GM19043 (cell line): Measurements from ENCODE around the gene PHF21B.

Experiments used
- ATAC-seq: cut with Tn5 transposase; IDR thresholded peaks from one replicate; pipeline ENCODE4 v1.9.1; 2021; ENCODE audit warnings: low read depth; ENCODE audit not compliant: unreplicated experiment

The PHF21B gene

DNA sequence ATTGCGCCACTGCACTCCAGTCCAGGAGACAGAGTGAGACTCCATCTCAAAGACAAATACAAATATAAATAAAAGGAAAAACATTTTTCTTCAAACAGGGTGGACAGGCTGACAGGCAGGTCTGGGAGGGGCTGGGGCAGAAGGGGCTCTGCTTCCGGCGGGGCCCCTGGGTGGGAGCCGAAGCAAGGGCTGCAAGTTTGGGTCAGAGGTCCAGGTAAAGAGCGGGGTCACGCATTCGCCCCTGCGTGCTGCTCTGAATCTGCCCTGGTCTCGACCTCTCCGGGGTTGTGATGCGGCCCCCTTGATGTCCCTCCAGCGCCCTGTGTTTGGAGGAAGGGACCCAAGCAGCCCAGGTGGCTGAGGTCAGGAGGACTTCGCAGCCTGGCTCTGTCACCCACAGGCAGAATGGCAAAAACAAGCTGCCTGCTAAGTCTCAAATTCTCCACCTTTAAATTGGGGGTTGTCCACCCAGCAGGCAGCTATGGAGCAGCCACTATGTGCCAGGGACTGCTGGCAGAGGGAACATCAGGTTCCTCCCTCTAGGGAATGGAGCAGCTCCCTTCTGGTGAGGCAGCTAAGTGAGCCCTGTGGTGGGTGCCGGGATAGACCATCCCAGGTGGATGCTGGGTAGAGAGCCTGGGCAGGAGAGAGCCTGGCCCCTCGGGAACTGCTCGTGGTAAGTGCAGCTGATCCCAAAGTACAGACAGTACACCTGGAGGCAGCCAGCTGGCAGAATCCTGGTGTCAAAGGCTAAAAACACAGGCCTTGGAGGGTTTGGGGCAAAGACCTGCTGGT, 10.3 kb upstream of the PHF21B start:
- no peak for ATAC-seq

DNA sequence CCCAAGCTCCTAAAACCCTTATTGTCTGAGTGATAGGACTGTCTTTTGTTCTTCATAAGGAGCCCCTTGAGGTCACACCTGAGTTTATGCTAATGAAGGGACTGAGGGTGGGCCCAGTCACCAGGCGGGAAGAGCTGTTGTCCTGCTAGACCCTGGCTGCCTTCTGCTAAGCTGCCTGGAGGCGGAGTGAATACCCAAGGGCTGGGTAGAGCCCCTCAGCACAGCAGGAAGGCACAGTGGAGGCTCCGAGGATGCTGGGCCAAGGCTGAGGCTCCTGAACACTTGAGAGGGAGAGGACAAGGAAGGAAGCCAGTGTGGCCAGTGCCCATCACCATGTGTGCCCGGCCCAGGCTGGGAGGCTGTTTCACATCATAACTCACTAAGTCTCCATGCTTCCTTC, 4.8 kb upstream of the PHF21B start:
- no peak for ATAC-seq

DNA sequence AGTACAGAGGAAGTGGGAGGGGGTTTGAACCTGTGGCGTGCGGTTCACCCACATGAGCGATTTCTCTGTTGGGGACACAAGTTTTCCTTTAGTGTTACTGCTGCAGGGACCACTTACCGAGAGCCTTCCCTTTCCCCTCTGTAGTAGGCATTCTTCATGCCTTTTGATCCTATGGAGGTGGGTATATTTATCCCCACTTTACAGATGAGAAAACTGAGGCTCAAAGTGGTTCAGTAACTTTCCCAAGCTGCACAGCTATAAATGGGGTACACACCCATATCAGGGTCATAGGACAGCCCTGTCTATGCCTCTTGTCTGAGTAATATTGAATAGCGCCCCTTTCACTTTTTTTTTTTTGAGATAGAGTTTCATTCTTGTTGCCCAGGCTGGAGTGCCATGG, 3.3 kb upstream of the PHF21B start:
- no peak for ATAC-seq

DNA sequence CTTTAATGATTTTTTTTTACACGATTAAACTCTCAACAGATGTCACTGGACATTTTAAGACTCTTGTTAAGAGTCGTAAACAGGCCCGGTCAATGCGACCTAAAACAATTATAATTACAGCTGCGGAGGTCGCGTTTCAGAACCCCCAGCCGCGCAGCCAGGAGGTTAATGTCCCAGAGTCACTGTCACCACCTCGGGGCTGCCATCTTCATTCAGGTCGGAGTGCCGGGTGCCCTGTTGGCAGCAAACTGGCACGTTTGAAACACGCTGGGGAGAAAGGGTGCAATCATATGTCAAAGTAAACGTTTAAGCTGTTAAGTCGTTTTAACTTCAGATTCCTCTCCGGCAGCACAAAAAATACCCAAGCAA, 711 bp upstream of the PHF21B start:
- no peak for ATAC-seq

DNA sequence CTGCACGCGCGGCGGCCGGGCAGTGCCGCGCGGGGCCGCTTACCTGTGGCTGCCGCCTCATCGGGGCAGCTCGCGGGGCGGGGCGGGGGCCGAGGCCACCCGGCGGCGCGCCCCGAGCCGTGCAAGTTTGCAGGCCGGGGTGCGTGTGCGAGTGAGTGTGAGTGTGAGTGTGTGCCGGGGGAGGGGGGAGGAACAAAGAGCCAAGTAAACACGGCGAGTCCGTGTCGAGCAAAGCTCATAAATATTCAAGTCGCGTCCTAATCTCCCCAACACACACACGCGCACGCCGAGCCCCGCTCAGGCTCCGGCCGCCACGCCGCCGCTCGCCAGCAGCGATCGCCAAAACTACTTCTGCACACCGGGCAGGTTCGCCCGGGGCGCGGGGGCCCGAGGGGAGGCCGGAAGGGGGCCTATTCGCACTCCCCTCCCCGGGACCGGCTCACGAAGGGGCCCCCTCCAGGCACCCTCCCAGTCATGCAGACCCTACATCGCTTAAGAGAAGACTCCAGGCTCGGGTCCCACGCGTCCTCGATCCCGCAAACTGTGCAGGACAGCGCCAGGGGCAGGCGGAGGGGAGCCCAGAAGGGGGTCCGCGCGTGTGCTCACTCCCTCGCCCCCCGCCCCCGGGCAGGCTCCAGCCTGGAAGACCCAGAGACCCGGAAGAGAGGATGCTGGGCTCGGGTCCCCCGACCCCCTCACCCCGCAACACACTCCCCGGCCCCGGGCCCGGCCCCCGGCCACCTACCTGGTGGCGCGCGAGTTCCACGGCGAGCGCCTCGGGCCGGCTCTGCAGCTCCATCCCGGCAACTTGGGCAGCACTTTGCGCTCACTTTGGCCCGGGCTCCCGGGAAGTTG, 827 bp downstream of the PHF21B start:
- ATAC-seq, result no peak

DNA sequence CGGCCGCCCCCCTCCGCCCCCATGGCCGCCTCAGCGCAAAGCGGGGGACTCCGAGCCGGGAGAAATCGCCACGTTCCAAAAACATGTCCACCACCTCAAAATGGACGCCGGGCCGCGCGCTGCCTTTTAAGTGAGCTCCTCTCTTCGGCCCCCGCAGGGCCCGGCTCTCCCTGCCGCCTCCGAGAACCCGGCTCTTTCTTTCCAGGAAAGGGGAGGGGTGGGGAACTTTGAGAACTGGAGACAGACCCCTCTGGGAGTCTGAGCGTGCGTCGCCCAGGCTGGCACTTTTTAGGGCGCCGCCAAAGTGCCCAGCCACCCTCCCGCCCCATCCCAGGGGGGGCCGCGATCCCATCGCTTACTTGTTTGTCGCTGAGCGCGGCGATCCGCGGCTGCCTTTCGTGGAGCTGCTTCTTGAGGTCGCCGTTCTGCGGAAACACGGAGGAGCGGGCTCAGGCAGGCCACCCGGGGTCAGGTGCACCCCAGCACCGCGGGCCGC, 1.6 kb downstream of the PHF21B start:
- ATAC-seq, result no peak

DNA sequence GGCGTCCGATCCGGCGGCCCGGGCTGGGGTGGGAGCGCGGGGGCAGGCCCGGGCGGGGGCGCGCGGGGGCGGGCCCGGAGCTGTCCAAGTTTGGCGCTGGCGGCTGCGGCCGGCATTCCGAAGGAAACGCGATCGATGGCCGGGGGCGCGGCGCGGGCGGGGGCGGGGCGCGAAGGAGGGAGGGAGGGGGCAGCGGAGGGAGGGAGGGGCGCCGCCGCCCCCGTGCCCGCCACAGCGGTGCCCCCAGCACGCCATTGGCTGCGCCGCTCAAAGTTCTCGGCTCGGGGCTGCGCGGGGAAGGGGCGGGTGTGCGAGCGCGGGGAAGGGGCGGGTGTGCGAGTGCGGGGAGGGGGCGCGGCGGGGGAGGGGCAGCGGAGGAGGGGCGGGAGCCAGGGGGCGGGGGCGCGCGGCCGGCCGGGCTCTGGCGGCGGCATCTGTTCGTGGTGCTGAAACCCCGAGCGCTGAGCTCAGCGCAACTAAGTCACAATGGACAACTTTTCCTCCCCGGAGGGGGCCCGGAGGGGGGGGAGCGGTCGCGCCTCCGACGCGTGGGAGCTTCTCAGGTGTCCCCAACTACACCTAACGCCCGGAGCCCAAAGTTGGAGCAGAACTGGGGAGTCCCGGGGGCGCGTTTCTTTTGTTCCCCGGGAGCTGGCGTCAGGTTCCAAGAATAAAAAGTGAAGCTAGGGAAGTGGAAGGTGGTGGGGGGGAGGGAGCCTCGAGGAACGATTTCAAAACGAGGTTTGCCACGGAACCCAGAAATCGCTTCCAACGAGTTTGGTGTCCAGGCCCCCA, 2.2 kb downstream of the PHF21B start:
- ATAC-seq, result no peak

DNA sequence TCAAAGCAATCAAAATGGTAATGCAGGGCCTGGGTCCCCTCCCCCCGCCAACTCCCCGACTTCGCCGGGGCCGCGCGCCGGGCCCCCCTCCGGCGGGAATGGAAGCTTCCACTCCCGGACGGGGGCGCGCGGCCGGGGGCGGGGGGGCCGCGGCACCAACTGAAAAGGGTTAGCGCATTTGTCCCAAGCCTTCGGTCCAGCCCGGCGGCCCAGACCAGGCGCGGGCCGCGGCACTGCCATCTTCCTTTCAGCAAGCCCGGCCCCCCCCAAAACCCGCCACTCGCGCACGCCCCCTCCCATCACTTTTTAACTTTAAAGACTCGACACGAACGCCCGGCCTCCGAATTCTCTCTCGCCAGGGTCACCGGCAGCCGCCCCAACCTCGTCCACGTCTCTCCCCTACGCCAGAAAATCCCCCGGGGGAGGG, 2.8 kb downstream of the PHF21B start:
- ATAC-seq, result no peak

DNA sequence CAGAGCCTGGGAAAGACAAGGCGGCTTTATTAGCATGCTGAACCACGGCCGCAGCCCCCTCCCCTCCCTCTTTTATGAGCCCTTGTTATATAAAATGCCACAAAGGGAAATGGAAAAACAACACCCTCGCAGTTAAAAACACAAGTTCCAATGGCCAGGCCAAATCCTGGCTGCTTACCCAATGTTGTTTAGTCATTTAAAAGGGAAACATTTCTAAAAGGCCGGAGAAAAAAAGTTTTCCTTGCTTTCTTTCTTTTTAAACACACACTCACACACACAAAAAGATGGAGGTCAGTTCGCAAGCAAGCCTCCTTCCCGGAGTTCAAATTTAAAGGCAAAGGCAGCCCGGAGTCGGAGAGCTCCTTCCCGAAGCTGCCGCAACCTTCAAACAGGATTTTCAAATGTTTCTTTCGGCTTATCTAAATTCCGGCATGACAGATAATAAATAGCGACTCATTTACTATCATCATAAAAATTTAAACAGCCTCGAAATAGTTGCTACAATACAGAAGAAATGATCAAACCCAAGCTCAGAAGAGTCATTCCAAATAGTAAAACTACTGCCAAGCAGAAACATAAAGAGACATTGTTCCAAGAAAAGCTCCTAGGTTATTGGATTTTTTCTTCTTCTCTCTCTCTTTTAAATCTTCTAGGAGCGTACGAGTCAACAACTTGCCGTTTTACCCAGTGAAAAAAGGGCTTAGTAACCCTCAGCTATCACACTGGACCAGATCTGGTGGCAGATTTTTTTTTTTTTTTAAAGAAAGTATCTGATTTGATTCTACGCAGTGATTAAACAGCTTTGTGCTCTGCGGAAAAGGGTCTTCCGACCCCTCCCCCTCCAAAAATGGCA, 3.5 kb downstream of the PHF21B start:
- ATAC-seq, result no peak

DNA sequence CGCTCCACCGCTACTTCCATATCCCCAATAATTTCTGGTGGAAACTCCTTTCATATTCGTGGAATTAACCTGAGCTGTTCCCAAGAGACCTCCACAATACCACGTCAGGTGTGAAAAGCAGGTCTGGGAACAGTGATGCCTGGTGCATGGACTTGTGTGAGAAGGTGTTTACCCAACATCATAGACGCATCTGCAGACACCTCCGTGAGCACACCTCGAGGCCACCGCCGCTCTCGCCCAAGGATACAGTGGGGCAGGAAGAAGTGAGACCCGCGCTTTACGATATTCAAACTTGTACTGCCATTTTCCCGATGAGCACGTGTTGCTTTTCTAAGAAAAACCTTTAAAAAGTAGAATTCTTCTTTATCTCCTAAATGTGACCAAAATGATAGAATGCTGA, 8.2 kb downstream of the PHF21B start:
- ATAC-seq, result no peak

DNA sequence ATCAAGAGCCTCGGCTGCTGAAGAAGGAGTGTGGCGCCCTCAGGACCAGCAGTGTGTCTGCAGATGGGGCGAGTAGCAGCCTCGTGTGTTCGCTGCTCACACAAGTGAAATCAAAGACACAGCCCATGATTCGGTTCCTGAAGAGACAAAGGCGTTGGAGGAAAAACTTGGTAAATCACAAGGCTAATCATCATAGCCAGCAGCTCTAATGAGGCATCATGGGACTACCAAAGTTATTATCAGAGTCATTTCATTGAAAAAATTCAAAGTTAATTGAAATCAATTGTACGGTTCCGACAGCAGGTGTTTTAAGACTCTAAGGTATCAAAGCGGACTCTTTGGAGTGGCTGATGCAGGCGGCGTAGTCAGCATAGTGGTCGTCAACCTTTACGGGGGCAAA, 9.5 kb downstream of the PHF21B start:
- no peak for ATAC-seq

DNA sequence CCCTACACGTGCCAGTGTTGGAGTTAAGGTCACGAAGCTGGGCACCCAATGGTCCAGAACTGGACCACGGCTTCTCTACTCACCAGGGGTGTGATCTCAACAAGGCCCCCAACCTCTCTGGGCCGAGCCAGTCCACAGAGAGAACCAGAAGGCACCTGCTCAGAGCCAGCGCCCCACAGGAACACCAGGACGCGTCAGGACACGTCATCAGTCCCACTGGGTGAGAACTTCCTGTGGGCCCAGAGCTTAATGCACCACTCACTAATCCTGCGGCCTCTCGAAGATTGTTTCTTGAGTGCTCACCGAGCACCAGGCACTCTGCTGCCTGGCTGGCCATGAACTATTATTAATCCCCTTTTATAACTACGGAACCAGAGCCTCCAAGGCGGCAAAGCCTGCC, 10.1 kb downstream of the PHF21B start:
- no peak for ATAC-seq

DNA sequence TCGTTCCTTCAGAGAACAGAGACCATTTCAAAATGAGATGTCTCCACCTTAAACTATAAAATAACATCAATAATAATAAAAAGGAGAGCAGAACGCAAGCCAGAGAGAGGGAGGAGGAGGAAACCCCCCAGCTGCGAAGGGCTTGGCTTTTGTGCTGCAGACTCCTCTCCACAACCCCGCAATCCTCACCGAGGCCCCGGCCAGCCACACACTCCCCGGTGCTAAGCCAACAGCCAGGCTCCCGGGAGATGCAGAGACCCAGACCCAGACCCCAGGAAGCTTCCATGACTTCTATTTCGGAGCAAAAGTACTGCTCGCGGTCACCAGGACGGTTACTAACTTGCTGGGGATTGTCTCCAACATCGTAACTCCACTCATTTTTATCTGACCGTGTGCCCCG, 10.6 kb downstream of the PHF21B start:
- ATAC-seq, result no peak

DNA sequence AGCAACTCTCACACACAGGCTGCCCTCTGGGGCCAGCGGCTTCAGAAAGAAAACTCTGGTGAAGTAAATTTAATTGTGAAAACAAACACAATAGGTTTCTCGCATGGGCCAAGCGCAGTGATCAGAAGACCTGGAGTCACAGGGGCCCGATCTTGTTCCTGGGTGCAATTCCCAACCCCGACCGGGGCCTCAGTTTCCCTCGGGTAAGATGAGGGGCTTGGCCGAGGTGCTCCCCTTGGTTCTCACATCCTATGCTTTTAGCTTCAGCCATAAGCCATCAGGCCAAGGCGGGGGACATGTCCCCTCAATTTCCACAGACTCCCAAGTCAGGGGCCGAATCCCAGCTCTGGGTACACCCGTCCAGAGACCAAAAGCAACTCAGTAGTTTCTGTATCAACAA, 11.5 kb downstream of the PHF21B start:
- ATAC-seq, result no peak

DNA sequence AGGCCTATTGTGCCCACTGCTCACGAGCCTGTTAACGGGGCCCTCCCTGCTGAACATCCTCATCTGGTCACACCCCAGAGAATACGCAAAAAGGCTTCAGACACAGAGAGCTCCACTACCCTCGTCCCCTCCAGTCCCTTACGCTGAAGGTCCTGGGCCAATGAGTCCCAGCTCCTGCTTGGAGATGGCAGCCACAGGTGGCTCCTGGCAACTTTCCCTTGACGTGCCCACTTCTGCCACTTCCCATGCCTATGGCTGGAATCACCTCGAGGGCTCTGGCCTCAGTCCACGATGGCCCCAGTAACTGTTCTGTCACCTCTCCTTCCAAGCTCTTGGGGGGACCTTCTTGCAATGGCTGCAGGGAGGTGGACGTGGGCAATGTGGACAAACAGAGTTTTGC, 12.7 kb downstream of the PHF21B start:
- ATAC-seq, result no peak

DNA sequence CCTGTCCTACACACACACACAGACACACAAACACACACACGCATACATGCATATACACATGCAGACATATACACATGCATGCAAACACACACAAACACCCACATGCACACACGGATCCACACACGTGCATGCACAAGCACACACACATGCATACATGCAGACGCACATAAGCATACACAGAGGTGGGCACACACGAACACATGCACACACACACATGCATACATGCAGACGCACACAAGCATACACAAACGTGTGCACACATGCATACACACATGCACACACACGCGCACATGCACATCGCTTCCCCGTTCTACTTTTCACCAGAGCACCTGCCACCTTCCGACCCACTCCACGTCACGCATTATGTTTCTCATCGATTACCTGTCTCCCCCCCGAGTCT, 13.2 kb downstream of the PHF21B start:
- no peak for ATAC-seq

DNA sequence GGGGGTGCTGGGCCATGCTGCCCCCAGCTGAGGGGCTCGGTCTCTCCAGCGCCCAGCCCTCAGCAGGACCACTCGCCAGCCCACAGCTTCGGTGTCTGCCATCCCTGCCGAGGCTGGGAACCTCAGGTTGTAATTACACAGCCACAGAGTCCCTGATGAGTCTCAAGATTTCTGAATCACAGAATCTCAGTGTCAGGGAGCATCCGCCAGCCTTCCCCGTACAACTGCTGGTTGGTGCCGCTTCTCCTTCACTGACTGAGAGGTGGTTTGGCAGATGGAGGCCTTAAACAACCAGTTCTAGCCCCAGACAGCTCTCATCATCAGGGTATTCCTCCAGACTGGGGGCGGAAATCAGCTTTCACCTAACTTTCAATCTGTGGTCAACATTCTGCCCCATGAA, 13.7 kb downstream of the PHF21B start:
- ATAC-seq, result no peak

DNA sequence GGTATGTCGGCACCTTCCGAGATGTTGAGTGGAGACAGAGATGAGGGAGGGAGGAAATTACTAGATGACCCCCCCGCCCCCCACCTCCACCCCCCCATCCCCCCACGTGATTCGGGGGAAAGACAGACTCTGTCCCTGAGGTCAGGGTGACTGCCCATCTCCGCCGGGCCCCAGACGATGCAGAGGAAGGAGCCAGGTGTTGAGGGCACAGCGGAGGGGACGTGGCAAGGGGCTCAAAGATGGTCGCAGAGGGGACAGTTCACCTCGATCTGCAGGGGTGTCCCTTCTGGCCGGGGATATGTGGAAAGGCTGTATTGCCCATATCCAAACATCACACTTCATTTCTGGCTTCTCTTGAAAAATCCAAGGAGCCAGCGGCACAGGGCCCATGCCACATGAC, 14.1 kb downstream of the PHF21B start:
- no peak for ATAC-seq

DNA sequence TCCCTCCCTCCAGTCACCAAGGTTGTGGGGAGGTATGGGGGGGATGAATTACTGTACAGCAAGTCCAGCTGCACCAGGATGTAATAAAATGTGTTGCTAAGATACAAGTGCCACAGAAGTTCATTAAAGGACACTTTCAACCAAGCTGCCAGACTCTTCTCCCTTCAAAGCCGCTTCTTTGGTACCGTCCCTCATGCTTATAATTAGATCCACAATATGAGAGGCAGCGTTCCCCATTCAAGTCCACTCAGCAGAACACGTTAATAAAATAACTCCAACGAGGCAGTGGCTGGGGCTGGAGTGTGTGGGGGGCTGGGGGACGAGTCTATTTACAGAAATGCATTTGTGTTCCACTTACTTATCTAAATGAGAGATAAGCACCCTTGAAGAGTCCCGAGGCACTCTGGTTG, 14.7 kb downstream of the PHF21B start:
- no peak for ATAC-seq
